Neural cell (in vitro differentiated cells): ENCODE measurements around the gene MAB21L4.

Experiments
- CTCF ChIP-seq: fragments of 450-650 bp; IDR thresholded peaks from 2 replicates; pipeline ENCODE4 v1.5.1; 2014; ENCODE audit warnings: antibody characterized with exemption, mild to moderate bottlenecking, moderate library complexity; ENCODE audit not compliant: poor library complexity, severe bottlenecking
- POLR2AphosphoS5 ChIP-seq: IDR thresholded peaks from 2 replicates; pipeline ENCODE4 v1.6.1; 2012
- REST ChIP-seq: IDR thresholded peaks from 2 replicates; pipeline ENCODE4 v1.6.1; 2012; ENCODE audit warnings: borderline replicate concordance
- SMC3 ChIP-seq: fragments of 450-650 bp; conservative IDR thresholded peaks from 2 replicates; pipeline ENCODE4 v1.6.1; 2014; ENCODE audit warnings: antibody characterized with exemption, mild to moderate bottlenecking, moderate library complexity; ENCODE audit not compliant: poor library complexity
- TAF1 ChIP-seq: IDR thresholded peaks from 2 replicates; pipeline ENCODE4 v1.6.1; 2012; ENCODE audit warnings: low read depth

GRCh38 chr2:240898108-240898730 lies 2.3 kb upstream of the MAB21L4 start:
- TF ChIP-seq POLR2AphosphoS5 (no peak), SMC3 (no peak), REST (no peak), CTCF (no peak), TAF1 (no peak)
